Inflammatory macrophage treated with lipopolysaccharide for 1 hour (primary cell): Measurements from ENCODE around the gene FRRS1L.

Experiments used
- DNase-seq, 2 donors: peaks; one replicate each; pipeline ENCODE4 v3.0.0-alpha.2; 2020 to 2022

FRRS1L gene

GRCh38 chr9:109100543-109101201, 66.4 kb downstream of the FRRS1L start:
- no peak for DNase-seq

DNA sequence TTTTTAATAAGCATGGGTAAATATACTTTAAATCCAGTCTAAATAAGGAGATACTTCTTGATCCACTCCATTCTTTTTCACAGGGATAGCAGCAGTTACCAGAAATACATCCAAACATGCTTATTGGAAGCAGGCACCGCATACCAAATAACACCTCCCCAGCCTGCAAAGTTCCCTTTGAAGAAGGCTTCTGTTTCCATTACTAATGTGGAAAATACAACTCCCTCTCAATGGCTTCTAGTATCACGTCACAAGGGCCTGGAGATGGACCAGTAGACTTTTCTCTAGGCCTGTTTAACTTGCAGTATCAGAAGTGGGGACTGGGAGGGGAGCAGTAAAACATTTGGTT, 68.1 kb downstream of the FRRS1L start:
- DNase-seq = no peak

DNA sequence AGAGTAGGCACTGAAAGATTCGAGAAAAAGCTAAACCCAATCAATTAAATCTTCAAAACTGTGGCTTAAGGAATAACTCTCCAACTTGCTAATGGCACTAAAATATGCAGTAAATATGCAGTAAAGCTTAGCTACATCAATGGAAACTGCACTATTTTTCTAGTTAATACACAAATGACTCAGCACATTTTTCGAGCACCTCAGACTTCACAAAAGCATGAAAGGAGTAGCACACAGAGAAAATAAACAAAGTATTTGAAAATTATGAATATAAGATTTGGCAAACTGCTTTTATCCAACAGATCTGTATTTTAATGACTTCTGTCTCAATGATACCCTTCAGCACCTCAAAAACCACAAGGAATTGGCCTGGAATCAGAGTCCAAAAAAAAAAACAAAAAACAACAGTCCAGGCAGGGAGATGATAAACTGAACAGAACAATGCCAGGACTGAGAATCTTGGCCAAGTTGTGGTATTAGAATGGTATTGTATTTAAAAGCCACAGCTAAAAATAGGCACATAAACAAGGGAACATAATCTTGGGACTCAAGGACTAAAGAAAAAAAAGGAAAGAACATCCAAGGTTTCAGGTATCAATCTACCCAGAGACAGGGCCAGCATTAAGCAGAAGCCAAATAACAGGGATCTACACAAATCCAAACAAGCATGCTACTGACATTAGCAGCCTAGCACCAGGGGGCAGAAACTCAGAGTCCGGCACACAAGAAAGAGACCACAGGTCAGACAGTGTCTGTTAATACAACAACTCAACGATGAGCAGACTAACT, 68.7 kb downstream of the FRRS1L start:
- DNase-seq = no peak

- no peak for DNase-seq
Measured at GRCh38 chr9:109097146-109097545, 69.9 kb downstream of the FRRS1L start.

GRCh38 chr9:109095321-109095720, 71.7 kb downstream of the FRRS1L start:
- DNase-seq = no peak

DNA sequence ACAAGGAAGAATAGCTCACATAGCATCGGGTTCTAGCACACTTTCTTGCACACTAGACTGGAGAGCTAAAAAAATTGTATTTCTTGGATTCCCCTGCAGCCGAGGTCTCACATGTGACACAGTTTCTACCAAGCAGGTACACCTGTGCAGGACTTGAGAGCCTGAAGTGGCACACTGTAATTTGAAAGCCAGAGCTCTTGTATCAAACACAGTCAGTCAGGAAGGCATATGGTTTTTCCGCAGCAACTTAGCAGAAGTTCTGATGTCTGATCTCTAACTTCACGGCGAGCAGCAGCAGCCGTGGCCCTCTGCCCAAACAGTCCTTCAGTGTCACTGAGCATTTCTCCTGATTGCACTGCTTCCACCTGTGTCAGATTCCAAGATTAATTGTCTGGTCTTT, 72.8 kb downstream of the FRRS1L start:
- no peak for DNase-seq

- DNase-seq = no peak
Measured at GRCh38 chr9:109092587-109092986, 74.5 kb downstream of the FRRS1L start.

DNA sequence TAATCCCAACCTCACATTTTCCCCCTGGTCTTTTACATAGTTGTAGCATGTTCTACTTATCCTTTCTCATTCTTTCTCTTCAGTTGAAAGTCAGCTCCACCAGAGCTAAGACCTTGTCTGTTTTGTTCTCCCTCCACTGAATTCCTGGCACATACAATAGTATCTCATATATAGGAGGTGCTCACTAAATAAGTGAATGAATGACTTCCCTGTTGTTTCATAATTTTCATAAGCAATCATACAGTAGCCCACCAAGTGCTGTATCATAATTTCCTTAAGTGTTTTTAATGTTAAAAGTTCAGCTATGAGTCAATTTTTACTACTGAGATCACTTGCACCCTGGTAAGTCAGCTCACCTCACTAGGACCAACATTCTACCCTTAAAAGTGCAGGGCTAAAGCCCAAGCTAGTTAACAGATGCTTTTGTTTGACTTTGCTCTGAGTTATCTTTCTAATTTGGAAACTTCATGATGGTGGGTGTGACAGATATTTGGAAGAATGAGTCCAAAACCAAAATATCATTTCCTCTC, 74.9 kb downstream of the FRRS1L start:
- no peak for DNase-seq

- DNase-seq = no peak
Measured at GRCh38 chr9:109088221-109088620, 78.8 kb downstream of the FRRS1L start.

GRCh38 chr9:109087795-109088194, 79.3 kb downstream of the FRRS1L start:
- DNase-seq = no peak

- DNase-seq = peak; percentile 60 to 73
Measured at GRCh38 chr9:109086221-109086620, 80.8 kb downstream of the FRRS1L start.

DNA sequence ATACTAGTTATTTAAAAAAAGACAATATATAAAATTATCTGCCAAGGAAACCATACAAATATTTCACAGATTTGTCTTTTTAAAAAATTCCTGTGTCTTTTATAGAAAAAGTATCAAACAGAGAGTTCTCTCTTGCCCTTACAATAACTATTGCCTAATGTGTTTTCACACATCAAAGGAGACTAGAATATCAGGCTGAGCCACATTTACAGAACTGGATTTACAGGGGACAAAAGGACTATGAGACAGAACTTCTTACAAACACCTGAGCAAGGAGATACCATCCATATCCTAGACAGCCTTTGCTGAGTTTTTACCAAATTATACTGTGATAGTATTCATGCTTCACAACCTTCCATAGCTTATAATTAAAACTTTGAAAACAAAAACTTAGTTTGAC, 81.5 kb downstream of the FRRS1L start:
- no peak for DNase-seq

GRCh38 chr9:109083813-109084405, 83.1 kb downstream of the FRRS1L start:
- peak in 1 of 2 donors; percentile 12 for DNase-seq

- DNase-seq = no peak
Measured at GRCh38 chr9:109083141-109083540, 83.9 kb downstream of the FRRS1L start.

DNA sequence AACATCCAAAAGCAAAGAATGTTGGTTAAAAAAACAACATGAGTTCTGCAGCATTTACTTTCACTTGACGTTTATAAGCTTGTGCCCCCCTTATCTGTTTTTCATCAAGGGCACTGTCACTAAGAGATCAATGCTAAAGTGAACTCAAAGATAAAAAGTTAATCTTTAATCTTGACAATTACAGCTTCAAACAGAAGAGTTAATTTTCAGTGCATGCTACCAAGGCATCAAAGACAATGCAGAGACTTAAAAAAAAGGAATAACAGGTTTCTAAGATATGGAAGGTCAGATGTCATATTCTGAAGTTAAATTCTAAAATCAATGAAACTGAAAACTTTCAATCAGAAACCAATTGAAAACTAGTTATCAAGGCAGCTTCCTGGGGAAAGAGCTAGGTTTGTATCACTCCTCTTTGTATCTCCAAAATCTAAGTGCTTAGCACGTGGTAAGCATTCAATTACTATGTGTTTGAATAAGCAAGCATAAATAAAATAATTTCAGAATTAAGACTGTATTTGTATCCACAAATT, 84.9 kb downstream of the FRRS1L start:
- no peak for DNase-seq
